Measurements from ENCODE around the gene RAB3IL1.

The RAB3IL1 gene

DNA sequence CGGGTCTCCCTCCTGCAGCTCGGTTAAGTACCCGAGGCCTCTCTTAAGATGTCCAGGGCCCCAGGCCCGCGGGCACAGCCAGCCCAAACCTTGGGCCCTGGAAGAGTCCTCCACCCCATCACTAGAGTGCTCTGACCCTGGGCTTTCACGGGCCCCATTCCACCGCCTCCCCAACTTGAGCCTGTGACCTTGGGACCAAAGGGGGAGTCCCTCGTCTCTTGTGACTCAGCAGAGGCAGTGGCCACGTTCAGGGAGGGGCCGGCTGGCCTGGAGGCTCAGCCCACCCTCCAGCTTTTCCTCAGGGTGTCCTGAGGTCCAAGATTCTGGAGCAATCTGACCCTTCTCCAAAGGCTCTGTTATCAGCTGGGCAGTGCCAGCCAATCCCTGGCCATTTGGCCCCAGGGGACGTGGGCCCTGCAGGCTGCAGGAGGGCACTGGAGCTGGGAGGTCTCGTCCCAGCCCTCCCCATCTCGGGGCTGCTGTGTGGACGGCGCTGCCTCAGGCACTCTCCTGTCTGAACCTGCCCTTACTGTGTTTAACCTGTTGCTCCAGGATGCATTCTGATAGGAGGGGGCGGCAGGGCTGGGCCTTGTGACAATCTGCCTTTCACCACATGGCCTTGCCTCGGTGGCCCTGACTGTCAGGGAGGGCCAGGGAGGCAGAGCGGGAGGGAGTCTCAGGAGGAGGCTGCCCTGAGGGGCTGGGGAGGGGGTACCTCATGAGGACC is 51.0 kb downstream of the RAB3IL1 start:
- no peak for DNase-seq (ENCODE audit: low read depth)

DNA sequence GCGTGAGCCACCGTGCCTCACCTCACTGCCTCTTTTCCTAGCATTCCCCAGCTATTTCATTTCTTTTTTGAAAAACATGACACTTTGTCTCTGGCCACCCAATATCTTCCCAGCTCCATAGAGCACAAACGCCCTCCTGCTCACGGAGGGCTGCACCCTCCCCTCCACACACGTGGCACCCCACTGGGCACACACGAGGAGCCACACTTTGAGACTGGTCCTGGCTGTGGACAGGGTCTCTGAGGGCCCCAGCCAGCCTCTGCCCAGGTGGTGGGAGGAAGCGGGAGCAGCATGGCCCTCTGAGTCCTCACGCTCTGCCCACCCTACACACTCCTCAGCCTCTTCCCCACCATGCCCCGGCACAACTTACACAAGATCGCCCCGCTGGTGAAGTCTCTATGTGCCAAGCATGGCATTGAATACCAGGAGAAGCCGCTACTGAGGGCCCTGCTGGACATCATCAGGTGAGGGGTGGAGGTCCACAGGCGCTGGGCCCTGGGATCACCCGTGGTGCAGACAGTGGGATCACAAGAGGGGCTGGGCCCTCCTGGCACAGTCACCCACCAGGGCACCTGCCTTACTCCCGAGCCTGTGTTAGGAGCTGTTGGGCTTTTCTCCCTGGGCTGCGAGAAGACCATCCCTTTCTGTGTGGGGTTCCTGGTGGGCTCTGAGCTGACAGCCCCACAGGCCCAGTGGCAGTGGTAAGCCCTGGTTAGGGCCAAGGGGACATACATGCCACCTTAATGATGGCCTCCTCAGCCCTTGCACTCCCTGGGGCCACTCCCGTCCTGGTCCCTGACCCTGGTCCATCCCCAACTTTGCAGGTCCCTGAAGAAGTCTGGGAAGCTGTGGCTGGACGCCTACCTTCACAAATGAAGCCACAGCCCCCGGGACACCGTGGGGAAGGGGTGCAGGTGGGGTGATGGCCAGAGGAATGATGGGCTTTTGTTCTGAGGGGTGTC is 52.3 kb downstream of the RAB3IL1 start:
- no peak for DNase-seq (ENCODE audit: low read depth)

- DNase-seq (ENCODE audit: low read depth) = no peak
These were observed 53.8 kb downstream of the RAB3IL1 start for GRCh38 chr11:61863548-61864081.

DNA sequence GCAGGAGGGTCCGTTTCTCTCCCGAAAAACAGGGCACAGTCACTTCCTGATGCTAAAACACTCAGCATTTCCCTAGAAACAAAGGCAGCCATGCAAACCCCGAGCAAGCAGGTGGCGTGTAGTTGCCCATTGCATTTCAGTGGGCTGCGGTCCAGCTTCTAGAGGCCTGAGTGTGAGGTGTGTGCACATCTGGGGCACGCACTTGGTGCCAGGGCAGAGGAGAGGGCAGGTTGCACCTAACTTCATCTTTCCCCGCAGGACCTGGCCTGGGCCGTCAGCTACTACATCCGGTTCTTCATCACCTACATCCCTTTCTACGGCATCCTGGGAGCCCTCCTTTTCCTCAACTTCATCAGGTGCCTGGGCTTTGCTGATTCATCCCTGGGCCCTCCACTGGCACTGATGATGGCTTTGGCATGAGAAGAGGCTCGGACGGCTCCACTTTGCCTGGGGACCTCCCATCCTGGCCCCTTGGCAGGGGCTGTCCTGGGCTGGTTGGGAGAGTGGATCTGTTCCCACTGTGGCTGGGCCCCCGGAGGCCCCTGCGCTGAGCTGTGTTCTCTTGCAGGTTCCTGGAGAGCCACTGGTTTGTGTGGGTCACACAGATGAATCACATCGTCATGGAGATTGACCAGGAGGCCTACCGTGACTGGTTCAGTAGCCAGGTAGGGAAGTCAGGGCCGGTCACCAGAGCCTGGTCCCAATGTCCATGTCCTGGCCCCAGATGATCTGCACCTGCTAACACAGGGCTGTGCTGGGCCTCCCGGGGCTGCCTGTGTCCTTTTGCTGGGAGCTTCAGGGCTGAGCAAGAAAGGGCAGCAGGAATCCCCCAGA is 54.4 kb downstream of the RAB3IL1 start:
- DNase-seq (ENCODE audit: low read depth) = no peak

- DNase-seq (ENCODE audit: low read depth) = no peak
These were observed 55.7 kb downstream of the RAB3IL1 start for GRCh38 chr11:61861634-61862033.

DNA sequence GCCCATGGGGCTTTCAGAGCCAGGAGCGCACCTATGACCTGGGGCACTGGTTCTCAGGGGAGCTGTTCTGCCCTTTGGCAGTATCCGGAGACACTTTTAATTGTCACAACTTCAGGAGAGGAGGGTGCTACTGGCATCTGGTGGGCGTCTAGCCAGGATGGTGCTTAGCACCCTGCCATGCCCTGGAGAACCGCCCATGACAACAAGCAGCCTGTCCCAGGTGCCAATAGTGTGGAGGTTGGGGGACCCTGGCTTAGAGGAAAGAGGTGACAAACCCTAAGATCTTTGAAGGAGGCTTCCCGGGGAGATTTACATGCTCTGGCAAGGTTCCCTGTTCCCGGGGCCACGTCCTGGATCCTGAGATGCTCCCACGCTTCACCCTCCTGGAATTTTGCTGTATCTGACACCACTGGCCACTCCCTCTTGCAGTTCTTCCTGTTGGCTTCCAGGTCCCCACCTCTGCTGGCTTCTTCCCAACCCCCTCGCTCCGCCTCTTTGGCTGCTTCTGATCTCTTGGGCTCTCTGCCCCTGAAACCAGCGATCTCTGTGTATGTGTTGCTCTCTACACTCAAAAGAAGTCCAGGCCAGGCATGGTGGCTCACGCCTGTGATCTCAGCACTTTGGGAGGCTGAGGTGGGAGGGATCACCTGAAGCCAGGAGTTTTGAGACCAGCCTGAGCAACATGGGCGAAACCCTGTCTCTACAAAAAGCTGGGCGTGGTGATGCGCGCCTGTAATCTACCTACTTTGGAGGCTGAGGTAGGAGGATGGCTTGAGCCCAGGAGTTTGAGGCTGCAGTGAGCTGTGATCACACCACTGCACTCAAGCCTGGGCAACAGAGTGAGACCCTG is 57.1 kb downstream of the RAB3IL1 start:
- no peak for DNase-seq (ENCODE audit: low read depth)

- no peak for DNase-seq (ENCODE audit: low read depth)
These were observed 61.3 kb downstream of the RAB3IL1 start for GRCh38 chr11:61855939-61856680.

- DNase-seq (ENCODE audit: low read depth) = no peak
These were observed 62.2 kb downstream of the RAB3IL1 start for GRCh38 chr11:61854966-61855714.

- no peak for DNase-seq (ENCODE audit: low read depth)
These were observed 63.0 kb downstream of the RAB3IL1 start for GRCh38 chr11:61854206-61854895.

DNA sequence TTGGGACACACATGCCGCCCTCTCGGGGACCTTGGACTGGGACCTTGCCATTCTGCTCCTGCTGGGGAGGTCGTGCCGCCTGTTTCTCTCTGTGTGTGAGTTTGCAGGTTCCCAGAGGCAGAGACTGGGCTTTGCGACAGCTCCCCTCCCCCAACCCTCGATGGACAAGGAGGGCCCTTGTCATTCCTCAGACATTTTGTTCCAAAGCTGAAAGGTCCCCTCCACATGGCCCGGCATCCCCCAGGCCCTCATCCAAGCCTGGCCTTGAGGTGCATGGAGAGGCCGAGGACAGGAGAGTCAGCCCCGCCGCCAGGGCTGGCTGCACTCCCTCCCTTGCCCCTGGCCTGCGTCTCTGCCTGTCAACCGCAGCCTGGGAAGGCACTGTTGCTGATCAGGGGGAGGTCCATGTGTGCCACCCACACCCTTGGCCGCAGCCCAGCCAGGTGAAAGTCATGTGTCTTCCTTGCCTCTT is 63.6 kb downstream of the RAB3IL1 start:
- DNase-seq (ENCODE audit: low read depth) = no peak

DNA sequence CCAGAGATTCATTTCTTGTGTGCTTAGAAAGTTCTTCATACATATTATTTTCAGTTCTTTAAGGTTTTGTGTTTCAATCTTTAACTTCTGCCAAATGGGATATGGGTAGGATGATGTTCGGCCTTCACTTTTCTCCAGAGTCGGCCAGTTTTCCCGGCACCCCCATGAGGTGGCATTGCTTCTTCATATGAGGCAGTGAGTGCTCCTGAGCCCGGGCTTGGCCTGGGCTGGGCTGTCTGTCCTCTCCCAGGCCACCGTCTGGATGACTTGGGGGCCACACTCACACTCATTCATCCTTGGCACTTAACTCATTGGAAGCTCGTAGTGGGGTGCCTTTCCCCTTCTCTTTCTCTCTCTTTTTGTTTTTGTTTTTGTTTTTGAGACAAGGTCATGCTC is 65.5 kb downstream of the RAB3IL1 start:
- no peak for DNase-seq (ENCODE audit: low read depth)

DNA sequence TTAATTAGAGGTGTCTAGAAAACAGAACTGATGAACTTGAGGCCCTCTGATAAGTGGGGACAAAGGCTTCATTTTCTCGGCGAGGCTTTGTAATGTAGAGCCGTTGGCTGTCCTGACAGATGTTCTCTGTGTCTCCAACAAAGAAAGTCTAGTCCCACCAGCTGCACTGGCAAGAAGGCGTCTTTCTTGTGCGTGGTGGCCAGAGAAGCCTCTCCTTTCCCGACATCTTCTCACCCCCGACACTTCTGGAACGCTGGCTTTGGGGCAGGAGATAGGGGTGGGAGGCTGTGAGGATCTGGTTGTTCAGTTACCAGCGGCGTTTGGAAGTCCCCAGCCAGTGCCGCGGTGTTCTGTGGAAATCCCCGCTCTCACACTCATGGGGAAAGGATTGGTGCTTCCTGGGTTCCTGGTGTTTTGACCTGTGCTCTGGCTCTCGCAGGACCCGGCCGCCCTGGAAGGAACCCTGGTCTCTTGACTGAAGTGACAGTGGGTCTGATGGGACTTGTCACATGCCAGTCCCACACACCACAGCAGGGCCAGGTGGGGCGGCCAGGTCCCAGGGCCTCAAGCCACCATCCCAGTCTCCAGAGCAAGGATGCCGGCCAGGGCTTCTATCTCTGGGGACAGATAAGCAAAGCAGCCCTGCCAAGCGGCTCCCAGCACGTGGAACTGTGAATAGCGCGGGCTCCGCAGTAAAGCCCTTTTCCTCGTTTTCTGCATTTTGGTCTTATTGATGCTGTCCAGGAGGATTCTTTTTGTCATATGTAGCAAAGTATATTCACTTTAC is 66.1 kb downstream of the RAB3IL1 start:
- DNase-seq (ENCODE audit: low read depth) = no peak

DNA sequence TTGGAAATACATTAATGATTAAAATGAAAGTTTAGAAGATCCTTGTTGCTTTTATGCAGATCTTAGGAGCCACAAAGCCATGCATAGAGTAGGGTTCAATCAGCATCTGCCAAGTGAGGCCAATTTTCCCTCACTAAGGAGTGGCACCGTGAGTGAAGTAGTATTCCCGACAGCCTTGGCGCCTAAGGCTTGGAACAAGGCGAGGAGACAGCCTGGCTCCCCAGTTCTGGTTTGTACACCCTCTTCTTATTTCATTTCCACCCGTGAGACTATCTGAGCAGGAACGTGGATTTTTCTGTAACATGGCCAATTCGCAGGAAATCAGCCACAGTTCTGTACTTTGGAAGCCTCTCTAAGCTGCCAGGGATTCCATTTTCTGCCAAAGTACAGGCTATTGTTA is 66.7 kb downstream of the RAB3IL1 start:
- no peak for DNase-seq (ENCODE audit: low read depth)

DNA sequence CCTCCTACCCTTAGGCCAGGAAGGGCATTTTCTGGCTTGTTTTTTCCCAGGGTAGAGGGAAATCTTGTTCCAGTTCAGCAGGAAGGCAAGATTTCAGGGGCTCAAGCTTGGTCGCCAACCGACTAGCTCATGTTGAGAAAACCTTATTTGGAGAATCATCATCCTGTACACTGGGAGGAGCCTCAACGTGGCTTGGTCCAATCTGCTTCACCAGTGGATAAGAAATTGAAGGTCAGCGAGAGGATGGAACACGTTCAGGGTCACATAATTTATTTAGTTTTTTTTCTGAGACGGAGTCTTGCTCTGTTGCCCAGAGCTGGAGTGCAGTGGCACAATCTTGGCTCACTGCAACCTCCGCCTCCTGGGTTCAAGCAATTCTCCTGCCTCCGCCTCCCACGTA is 68.7 kb downstream of the RAB3IL1 start:
- DNase-seq (ENCODE audit: low read depth) = no peak

- DNase-seq (ENCODE audit: low read depth) = no peak
These were observed 69.3 kb downstream of the RAB3IL1 start for GRCh38 chr11:61847914-61848581.
